GM12801 (cell line): ENCODE measurements around the gene ZBTB40.

ENCODE experiments used
- TF ChIP-seq, protein P1 (sequence below): IDR thresholded peaks from one replicate; pipeline ENCODE4 v1.5.1; 2011; ENCODE audit warnings: control low read depth; ENCODE audit not compliant: insufficient read length; ENCODE audit errors: extremely low read depth

ZBTB40 gene

GRCh38 chr1:22488319-22488718 lies 36.7 kb downstream of the ZBTB40 start:
- TF ChIP-seq, protein P1, sequence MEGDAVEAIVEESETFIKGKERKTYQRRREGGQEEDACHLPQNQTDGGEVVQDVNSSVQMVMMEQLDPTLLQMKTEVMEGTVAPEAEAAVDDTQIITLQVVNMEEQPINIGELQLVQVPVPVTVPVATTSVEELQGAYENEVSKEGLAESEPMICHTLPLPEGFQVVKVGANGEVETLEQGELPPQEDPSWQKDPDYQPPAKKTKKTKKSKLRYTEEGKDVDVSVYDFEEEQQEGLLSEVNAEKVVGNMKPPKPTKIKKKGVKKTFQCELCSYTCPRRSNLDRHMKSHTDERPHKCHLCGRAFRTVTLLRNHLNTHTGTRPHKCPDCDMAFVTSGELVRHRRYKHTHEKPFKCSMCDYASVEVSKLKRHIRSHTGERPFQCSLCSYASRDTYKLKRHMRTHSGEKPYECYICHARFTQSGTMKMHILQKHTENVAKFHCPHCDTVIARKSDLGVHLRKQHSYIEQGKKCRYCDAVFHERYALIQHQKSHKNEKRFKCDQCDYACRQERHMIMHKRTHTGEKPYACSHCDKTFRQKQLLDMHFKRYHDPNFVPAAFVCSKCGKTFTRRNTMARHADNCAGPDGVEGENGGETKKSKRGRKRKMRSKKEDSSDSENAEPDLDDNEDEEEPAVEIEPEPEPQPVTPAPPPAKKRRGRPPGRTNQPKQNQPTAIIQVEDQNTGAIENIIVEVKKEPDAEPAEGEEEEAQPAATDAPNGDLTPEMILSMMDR = no peak

GRCh38 chr1:22489278-22489677 lies 37.6 kb downstream of the ZBTB40 start:
- TF ChIP-seq, protein P1 = no peak

DNA sequence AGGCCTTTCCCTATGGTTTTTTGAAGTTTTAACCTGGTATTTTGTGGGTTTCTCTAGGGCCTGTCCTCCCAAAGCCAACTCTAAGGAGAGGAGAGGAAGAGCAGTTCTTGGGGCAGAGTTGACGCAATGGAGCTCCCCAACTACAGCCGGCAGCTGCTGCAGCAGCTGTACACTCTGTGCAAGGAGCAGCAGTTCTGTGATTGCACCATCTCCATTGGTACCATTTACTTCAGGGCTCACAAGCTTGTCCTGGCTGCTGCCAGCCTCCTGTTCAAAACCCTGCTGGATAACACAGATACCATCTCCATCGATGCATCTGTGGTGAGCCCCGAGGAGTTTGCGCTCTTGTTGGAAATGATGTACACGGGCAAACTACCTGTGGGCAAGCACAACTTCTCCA lies 38.2 kb downstream of the ZBTB40 start:
- TF ChIP-seq, protein P1 = no peak

- TF ChIP-seq, protein P1 = no peak
Observed at GRCh38 chr1:22490309-22490708, 38.7 kb downstream of the ZBTB40 start.

DNA sequence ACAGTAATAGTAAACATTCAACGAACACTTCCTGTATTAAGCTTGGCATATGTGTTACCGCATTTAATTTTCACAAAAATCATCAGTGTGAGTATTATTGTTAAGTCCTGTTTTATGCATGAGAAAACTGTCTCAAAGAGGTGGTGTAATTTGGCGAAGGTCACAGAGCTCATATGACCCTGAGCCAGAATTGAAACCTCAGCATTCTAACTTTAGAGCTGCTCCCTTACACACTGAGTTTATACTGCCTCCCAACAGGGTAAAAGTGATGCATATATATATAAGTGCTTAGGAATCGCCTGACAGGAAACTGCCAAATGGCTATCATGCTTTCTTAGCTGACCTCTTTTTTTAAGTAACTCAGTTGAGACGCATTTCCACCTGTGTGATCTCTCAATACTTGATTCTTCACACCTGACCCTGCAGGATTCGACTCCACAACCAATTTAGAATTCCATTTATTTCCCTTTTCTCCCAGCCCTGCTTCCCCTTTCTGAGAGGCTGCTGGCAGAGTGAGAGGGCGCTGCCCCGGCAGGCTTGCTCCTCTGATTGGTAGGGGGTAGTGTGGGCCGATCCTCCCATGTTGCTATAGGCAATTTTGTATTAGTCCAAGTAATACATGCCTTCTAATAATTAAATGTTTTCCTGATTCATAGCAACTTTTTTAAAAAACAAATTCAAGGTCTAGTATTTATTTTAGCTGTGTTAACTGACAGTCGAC lies 40.5 kb downstream of the ZBTB40 start:
- TF ChIP-seq, protein P1 = no peak

DNA sequence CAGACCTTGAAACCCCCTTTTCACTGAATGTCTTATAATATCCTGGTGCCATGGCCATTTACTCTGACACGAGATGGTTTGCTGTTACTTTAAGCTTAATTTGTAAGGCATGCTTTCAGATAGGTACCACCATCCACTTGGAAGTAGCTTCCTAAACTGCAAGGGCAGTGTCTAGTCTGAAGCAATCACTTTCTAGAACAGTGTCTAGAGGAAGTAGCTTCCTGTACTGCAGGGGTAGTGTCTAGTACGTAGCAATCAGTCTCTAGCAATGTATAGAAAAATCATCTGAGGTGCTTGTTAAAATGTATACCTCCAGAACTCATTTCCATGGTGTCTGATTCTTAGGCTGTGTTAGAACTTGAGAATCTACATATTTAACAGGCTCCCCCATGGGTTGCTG lies 42.5 kb downstream of the ZBTB40 start:
- TF ChIP-seq, protein P1 = no peak

DNA sequence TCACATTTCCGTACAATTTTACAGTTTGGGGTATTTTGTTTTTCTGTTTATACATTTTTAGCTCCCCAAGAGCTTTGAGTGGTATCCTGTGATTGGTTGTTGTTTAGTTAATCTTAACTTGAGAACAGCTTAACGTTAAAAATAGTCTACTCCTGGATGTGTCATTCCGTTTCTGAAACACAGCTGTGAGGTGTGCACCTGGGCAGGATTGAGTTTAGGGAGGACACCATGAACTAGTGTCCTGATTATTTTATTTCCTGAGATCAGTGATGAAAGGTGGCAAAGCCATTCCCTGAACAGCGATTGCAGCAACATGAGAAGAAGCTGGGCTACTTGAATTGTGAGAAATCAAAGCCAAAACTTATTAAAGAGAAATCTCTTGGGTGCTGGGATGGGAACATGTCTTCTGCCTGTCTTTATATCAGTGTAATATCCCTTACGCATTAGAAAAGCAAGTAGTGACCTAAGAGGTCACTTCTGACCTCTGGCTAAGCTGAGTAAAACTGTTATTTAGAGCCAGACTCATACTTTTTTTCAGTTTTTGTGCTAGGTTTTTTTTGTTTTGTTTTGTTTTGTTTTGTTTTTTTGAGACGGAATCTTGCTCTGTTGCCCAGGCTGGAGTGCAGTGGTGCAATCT lies 43.4 kb downstream of the ZBTB40 start:
- TF ChIP-seq, protein P1 = no peak
